GM21786 (cell line): ENCODE results near the gene SCNN1G.

Source experiments
- ATAC-seq: cut with Tn5 transposase; IDR thresholded peaks from one replicate; pipeline ENCODE4 v1.9.1; 2021; ENCODE audit not compliant: unreplicated experiment

SCNN1G gene

GRCh38 chr16:23195366-23195978 lies 12.9 kb downstream of the SCNN1G start:
- ATAC-seq: no peak

- ATAC-seq: no peak
These were observed 14.0 kb downstream of the SCNN1G start for GRCh38 chr16:23196539-23196938.

- no peak for ATAC-seq
These were observed 19.6 kb downstream of the SCNN1G start for GRCh38 chr16:23202166-23202565.

GRCh38 chr16:23206986-23207385 lies 24.4 kb downstream of the SCNN1G start:
- ATAC-seq: no peak

GRCh38 chr16:23207485-23207884 lies 24.9 kb downstream of the SCNN1G start:
- no peak for ATAC-seq

GRCh38 chr16:23209606-23210005 lies 27.1 kb downstream of the SCNN1G start:
- no peak for ATAC-seq

GRCh38 chr16:23213831-23214230 lies 31.3 kb downstream of the SCNN1G start:
- ATAC-seq: no peak

GRCh38 chr16:23214796-23215195 lies 32.3 kb downstream of the SCNN1G start:
- no peak for ATAC-seq

GRCh38 chr16:23215435-23215834 lies 32.9 kb downstream of the SCNN1G start:
- ATAC-seq: no peak

- no peak for ATAC-seq
These were observed 34.2 kb downstream of the SCNN1G start for GRCh38 chr16:23216658-23217246.

- no peak for ATAC-seq
These were observed 35.1 kb downstream of the SCNN1G start for GRCh38 chr16:23217646-23218045.

- ATAC-seq: no peak
These were observed 40.4 kb downstream of the SCNN1G start for GRCh38 chr16:23222929-23223328.

- ATAC-seq: no peak
These were observed 40.8 kb downstream of the SCNN1G start for GRCh38 chr16:23223368-23223767.

- ATAC-seq: no peak
These were observed 42.6 kb downstream of the SCNN1G start for GRCh38 chr16:23225109-23225508.

- ATAC-seq: no peak
These were observed 43.1 kb downstream of the SCNN1G start for GRCh38 chr16:23225634-23226033.

- ATAC-seq: no peak
These were observed 45.0 kb downstream of the SCNN1G start for GRCh38 chr16:23227529-23227928.

GRCh38 chr16:23229714-23230113 lies 47.2 kb downstream of the SCNN1G start:
- ATAC-seq: no peak

- ATAC-seq: no peak
These were observed 50.3 kb downstream of the SCNN1G start for GRCh38 chr16:23232806-23233205.

- ATAC-seq: no peak
These were observed 52.6 kb downstream of the SCNN1G start for GRCh38 chr16:23235176-23235575.

- ATAC-seq: no peak
These were observed 54.4 kb downstream of the SCNN1G start for GRCh38 chr16:23236983-23237382.

GRCh38 chr16:23240994-23241393 lies 58.4 kb downstream of the SCNN1G start:
- ATAC-seq: no peak

- no peak for ATAC-seq
These were observed 61.6 kb downstream of the SCNN1G start for GRCh38 chr16:23244122-23244521.

- no peak for ATAC-seq
These were observed 62.7 kb downstream of the SCNN1G start for GRCh38 chr16:23245268-23245667.
